Stimulated activated CD4-positive, alpha-beta T cell treated with anti-CD3 and anti-CD28 coated beads, Interleukin-12 subunit alpha, Interleukin-12 subunit beta, amount 100 ng/mL, for 24 hours (primary cell): Measurements from ENCODE around the gene DUSP28.
"Not testable (repeated sequence)": the region's sequence is repeated elsewhere in the genome, so short reads cannot be mapped to it uniquely, and the experiment has no call there.

ENCODE experiments used
- DNase-seq, 2 experiments: peaks; one replicate each; pipeline ENCODE4 v3.0.0-alpha.2; 2020; ENCODE audit warnings: low read depth in 2 of 2

Gene DUSP28

DNA sequence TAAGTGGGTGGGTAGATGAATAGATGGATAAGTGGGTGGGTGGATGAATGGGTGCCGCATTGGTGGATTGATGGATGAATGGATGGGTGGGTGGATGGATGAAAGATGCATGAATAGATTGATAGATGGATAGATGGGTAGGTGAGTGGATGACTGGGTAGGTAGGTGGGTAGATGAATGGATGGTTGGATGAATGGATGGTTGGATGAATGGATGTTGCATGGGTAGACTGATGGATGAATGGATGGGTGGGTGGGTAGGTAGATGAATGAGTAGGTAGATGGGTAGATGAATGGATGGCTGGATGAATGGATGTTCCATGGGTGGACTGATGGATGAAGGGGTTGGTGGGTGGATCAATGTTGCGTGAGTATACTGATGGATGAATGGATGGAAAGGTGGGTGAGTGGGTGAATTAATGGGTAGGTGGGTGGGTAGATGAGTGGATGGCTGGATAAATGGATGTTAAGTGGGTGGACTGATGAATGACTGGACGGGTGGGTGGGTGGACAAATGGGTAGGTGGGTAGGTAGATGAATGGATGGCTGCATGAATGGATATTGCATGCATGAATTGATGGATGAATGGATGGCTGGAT lies 32.9 kb upstream of the DUSP28 start:
- no peak for DNase-seq

- no peak for DNase-seq
These were observed 31.6 kb upstream of the DUSP28 start for GRCh38 chr2:240528406-240529040.

DNA sequence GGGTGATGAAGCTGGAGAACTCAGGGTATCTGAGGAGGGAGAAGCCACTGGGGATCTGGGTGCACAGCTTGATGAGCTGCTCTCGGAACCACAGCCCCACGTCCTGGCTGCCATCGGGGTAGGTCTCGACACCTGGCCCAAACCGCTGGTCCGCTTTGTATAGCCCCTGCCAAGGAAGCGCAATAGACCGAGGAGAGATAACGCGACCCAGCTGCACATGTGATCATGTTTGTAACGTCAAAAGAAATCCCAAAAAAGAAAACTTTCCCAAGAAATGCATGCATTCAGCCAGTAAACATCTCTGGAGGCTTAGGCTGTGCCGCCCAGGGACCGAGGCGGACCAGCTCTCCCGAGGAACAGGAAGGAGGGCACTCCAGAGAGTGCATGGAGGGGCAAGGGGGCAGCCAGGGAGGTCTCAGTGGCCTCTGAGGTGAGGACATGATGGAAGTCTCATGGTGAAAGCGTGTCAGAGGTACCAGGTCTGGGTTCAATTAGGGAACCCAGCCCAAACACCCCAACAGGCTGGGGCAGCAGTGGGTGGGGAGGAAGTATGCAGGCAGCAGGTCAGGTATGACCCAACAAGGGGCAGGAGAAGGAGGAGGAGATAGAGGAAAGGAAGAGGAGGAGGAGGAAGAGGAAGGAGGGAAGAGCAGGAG lies 30.7 kb upstream of the DUSP28 start:
- no peak for DNase-seq

DNA sequence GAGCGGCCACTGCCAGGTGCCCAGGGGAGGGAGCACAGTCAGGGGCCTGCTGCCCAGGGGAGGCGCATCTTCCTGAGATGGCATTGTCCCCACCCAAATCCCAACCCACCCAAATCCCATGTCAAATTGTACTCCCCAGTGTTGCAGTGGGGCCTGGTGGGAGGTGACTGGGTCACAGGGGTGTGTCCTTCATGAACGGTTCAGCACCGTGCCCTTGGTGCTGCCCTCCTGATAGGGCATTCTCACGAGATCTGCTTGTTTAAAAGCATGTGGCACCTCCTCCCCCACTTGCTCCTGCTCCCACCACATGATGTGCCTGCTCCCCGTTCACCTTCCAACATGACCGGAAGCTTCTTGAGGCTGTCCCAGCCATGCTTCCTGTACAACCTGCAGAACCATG lies 30.0 kb upstream of the DUSP28 start:
- DNase-seq: no peak

DNA sequence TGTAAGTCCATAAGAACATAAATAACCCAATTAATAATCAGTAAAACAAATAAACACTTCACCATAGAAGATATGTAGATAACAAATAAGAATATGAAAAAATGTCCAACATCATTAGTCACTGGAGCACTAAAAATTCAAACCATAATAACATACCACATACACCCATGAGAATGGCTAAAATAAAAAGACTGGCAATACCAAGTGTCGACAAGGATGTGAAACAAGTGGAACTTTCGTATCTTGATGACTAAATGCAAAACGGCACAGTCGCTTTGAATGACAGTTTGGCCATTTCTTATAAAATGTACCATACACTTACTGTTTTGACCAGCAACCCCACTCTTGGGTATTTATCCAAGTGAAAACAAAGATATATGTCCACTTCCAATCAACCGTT lies 29.1 kb upstream of the DUSP28 start:
- DNase-seq: no peak

DNA sequence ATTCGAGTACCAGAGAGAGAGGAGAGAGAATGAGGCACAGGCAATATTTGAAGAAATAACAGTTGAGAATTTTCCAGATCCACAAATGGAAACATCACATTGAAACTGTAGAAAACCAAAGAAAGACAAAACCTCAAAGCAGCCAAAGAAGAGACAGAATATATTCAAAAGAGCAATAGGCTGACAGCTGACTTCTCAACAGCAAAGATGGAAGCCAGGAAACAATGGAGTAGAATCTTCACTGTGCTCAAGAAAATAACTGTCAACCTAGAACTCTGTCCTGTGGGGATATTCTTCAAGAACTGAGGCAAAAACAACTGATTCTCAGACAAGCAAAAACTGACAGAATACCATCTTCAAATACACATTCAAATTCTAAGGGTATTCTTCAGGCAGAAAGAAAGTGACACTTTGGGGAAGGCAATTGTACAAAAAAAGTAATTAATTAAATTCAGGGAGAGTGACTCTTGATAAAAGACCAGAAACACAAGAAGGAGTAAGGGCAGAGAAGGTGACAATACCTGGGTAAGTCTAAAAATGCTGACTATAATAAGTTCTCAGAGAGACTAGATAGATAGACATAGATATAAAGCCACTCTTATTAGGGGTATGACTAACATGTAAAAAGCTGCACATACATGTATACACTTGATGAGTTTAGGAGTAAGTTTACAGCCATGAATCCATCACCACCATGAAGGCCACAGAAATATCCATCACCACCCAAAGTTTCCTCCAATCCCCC lies 28.0 kb upstream of the DUSP28 start:
- DNase-seq: no peak

GRCh38 chr2:240538031-240538780 lies 22.0 kb upstream of the DUSP28 start:
- no peak for DNase-seq

DNA sequence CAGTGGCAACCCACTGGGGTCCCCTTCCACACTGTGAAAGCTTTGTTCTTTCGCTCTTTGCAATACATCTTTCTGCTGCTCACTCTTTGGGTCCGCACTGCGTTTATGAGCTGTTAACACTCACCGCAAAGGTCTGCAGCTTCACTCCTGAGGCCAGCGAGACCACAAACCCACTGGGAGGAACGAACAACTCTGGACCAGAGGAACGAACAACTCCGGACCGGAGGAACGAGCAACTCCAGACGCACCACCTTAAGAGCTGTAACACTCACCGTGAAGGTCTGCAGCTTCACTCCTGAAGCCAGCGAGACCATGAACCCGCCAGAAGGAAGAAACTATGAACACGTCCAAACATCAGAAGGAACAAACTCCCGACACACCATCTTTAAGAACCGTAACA lies 21.1 kb upstream of the DUSP28 start:
- DNase-seq: not testable (repeated sequence)

DNA sequence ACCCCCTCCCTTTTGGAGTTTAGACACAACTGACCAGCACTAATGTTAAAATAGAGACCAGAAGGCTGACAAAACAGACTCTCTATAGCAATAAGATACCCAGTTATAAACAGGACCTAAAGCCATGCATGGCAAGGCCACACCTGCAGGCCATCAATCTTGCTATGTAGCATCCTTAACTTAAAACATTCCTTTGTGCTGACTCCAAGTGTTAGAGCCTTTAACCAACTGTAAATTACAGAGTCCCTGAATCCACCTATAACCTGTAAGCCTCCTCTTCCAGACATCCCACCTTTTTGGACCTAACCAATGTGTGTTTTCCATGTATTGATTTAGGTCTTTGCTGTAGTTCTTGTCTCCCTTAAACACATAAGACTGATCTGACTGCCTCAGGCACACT lies 20.3 kb upstream of the DUSP28 start:
- no peak for DNase-seq

GRCh38 chr2:240551288-240551687 lies 8.9 kb upstream of the DUSP28 start:
- no peak for DNase-seq

GRCh38 chr2:240551811-240552210 lies 8.3 kb upstream of the DUSP28 start:
- DNase-seq: no peak

DNA sequence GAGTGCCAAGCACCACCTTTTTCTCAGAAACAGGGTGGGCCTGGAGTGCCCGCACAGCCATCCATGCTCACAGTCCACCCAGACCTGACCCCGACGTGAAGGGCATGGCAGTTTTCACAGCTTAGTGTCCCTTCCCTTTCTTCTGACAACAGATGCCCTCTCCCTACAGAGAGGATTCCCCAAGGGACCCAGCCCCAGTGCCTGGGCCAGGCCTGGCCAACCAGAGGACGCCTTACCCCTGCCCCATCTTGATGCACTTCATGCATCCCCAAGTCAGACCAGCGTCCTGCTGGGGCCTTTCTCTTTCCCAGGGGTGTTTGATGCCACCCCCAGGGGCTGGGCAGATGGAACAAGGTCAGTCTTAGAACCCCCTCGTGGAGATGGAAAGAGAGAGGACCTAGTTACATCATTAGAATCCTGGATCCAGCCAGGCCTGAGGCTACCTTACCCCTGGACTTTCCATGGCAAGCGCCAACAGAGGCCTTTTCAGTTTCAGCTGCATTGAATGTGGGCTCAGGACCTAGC lies 6.1 kb upstream of the DUSP28 start:
- no peak for DNase-seq

DNA sequence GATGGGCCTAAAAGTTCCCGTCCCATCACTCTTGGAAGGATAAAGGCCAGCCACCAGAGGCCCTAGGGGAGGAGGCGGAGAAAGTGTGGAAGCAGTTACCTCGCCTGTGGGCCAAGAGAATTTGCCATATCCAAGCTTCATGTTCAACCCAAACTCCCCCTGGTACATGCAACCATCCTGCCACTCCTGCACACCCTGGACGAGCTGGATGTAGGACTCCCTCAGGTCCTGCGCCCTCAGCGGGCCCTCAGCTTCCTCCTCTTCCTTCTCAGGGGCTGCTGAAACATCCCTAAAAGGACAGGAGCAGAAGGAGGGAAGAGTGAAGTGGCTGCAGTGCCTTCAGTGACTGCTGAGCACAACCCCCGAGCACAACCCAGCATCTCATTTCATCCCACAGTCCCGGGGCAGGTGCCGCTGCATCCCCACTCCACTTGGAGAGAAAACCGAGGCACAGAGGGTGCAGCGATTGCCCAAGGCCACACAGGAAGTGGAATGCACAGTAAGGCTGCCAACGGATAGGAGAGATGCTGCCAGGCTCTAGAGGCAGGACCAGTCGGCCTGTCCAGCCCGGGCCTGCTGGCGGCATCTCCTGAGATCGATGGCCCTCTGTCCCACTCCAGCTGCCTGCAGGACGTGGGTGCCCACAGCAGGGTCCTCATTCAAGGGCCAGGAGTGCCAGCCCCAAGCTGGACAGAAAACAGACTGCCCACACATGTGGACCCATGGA lies 5.2 kb upstream of the DUSP28 start:
- DNase-seq: no peak

- no peak for DNase-seq
These were observed 4.5 kb upstream of the DUSP28 start for GRCh38 chr2:240555541-240556250.

- DNase-seq: peak in 1 of 2 experiments; percentile 62
These were observed 3.5 kb upstream of the DUSP28 start for GRCh38 chr2:240556553-240557100.

GRCh38 chr2:240557101-240557751 lies 2.9 kb upstream of the DUSP28 start:
- no peak for DNase-seq

GRCh38 chr2:240557808-240558207 lies 2.3 kb upstream of the DUSP28 start, which contains the start of gene ANKMY1:
TSS of gene ANKMY1 (minus strand) at chr2:240557988. CDS start at chr2:240557335, 653 bp downstream.
- DNase-seq: peak in 1 of 2 experiments; percentile 69

DNA sequence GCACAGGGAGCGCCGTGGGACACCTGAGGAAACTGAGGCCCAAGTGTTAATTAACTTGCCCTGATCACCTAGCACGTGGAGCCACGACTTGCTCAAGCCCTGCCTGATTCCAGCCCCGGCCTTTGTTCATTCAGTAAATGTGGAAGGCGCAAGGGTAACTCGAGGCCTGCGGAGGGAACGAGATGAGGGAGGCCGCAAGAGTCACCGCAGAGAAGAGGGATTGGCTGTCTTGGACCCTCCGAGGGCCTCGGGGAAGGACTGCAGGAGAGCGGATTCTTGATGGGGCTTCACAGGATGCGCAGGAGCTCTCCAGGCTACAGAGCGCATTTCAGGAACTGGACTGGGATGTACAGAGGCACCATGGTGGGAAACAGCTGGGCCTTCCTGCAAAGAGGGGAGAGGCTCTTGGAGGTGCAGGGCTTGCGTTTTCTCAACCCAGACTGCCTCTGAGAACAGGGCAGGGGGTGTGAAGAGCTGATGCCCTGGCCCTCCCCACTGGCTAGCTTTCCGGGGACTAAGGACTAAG lies 1.9 kb upstream of the DUSP28 start:
- no peak for DNase-seq

- no peak for DNase-seq
These were observed 871 bp upstream of the DUSP28 start for GRCh38 chr2:240559286-240559685.
